ENCODE measurements around the gene SPO11.

GRCh38 chr20:57283860-57284259 lies 45.7 kb upstream of the SPO11 start:
- TF ChIP-seq CTCF (IDR thresholded peaks at IDR 0.05) = no peak
- TF ChIP-seq POLR2A (IDR thresholded peaks at IDR 0.05) = no peak

Data from Peyer's patch (tissue), 4 donors.